ENCODE measurements around the gene THRSP.
A peak's percentile ranks its signal among the peaks of the same experiment; 100 is the strongest.
"Not testable (repeated sequence)": the region's sequence is repeated elsewhere in the genome, so short reads cannot be mapped to it uniquely, and the experiment has no call there.

Gene THRSP

DNA sequence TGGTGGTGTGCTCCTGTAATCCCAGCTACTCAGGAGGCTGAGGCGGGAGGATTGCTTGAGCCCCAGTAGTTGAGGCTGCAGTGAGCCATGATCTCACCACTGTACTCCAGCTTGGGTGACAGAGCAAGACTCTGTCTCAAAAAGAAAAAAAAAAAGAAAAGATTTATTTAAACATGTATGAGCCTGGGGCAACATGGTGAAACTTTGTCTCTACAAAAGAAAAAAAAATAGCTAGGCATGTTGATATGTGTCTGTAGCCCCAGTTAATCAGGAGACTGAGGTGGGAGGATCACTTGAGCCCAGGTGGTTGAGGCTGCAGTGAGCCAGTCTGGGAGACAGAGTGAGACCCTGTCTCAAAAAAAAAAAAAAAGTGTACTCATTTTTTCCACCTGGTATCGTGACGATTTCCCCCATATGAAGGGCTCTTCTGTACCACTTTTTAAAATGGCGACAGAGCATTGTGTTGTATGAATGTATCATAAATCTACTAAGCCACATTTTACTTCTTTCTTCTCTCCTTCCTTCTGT lies 24.2 kb upstream of the THRSP start:
- DNase-seq, result no peak

DNA sequence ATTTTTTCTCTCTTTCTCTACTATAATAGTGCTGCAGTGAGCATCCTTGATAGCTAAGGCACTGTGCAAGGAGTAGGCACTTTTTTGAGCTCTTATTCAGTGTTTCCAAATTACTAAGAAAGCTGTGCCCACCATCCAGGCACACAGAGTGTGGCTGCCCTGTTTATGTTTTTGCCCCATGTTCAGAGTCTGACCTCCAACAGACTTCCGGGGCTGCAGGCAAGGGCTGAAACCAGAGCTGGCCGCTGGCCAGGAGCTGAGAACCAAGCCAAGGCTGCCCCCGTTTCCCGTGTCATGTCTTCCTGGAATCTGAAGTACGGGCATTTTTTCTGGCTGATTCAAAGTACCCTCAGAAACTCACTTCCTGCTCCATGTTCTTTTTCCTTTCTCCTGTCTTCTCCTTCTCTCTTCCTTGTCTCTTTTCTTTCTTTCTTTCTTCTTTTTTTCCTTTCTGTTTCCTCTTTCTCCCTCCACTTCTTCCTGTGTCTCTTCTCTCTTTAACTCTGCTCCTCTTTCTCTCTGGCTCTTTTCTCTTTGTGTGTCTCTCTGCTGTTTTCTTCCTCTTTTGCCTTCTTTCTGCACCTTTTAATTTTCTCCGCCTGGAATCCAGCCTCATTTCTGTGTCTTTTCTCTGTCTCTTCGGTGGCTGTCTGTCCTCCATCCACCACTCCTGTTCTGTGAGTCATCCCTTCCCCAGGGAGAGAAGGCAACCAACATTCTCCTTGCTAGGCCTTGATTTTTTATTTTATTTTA lies 23.6 kb upstream of the THRSP start:
- no peak for DNase-seq

- DNase-seq, result no peak
Observed at GRCh38 chr11:78040691-78041379, 22.8 kb upstream of the THRSP start.

DNA sequence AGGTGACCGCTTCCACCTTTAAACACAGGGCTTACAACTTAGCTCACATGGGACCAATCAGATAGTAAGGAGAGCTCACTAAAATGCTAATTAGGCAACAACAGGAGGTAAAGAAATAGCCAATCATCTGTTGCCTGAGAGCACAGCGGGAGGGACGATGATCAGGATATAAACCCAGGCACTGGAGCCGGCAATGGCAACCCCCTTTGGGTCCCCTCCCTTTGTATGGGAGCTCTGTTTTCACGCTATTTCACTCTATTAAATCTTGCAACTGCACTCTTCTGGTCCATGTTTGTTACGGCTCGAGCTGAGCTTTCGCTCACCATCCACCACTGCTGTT lies 22.3 kb upstream of the THRSP start:
- DNase-seq, result not testable (repeated sequence)

DNA sequence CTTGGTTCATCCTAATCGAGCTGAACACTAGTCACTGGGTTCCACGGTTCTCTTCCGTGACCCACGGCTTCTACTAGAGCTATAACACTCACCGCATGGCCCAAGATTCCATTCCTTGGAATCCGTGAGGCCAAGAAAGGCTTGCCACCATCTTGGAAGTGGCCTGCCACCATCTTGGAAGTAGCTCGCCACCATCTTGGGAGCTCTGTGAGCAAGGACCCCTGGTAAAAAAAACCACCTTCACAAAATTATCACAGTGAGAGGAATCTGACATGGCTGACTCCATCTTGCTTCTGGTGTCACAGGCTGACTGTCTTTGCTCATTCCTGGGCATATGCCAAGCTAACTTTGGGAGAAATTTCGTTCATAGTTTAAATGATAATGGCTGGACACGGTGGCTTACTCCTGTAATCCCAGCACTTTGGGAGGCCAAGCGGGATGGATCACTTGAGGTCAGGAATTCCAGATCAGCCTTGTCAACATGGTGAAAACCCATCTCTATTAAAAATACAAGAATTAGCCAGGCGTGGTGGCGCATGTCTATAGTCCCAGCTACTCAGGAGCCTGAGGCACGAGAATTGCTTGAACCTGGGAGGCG lies 21.7 kb upstream of the THRSP start:
- DNase-seq, result no peak

DNA sequence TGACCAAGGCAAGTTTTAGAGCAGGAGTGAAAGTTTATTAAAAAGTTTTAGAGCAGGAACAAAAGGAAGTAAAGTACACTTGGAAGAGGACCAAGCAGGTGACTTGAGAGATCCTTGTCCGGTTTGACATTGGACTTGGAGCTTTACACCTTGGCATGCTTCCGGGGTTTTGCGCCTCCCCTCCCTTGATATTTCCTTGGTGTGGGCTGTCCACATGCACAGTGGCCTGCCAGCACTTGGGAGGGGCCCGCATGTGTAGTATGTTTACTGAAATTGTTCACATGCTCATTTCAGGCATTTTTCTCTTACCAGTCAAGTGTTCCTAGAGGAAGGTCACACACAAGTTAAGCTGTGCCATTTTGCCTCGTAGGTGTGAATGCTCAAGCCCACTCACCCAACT lies 19.0 kb upstream of the THRSP start:
- DNase-seq, result no peak

DNA sequence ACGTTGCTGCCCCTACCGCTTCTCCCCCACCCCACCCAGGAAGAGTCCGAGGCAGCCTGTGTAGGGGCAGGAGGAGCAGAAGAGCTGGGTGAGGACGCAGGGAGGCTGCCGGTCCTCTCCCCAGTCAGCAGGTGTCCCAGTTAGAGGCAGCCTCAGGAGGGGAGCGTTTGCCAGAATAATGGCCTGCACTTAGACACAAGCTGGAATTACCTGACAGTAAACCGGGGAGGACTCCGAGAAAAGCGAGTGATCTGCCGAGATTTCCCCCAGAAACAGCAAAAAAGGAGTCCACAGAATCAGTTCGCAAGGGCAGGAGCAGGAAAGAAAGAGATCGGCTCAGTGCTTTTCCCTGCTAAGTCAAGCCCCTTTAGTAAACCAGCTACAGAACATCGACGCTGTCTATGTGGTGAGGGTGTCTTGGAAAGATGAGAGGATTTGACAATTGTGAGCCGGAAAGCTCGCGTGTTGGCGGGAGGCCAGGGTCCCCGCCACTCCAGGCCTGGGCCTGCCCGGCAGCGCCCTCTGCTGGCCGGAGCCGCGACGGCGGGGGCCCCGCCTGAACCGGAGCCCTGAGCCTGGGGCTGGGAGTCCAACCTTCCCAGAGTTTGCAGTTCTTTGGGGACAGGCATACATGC lies 17.7 kb upstream of the THRSP start:
- peak; percentile 64 to 66 for DNase-seq

DNA sequence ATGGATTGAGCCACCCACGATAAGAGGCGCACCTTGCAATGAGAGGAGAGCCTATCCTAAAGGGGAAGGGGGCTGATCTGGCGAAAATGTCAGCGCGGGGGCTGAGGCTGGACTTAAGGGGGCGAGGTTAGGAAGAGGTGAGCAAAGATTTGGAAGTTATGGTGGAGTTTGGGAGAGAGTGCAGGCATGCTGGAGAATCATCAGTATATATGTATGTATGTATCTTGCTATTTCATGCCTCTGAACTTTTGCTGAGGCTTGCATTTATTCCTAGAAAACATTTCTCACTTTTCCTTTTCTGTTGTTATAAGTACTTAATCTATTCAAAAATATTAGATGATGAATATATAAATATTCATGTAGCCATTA lies 17.2 kb upstream of the THRSP start:
- no peak for DNase-seq

- no peak for DNase-seq
Observed at GRCh38 chr11:78048561-78048960, 15.1 kb upstream of the THRSP start.

DNA sequence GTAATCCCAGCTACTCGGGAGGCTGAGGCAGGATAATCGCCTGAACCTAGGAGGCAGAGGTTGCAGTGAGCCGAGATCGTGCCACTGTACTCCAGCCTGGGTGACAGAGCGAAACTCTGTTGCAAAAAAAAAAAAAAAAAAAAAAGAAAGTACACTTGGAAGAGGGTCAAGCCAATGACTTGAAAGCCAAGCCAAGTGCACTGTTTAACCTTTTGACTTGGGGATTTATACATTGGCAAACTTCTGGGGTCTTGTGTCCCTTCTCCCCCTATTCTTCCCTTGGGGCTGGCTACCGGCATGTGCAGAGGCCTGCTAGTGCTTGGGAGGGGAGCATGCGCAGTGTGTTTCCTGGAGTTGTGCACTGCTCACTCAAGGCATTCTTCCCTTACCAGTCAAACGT lies 14.3 kb upstream of the THRSP start:
- no peak for DNase-seq

- DNase-seq, result no peak
Observed at GRCh38 chr11:78050964-78051831, 12.5 kb upstream of the THRSP start.

- no peak for DNase-seq
Observed at GRCh38 chr11:78054971-78055370, 8.7 kb upstream of the THRSP start.

GRCh38 chr11:78056093-78056492 lies 7.6 kb upstream of the THRSP start:
- DNase-seq, result no peak

GRCh38 chr11:78057462-78058055 lies 6.1 kb upstream of the THRSP start:
- DNase-seq, result no peak

GRCh38 chr11:78059749-78060328 lies 3.8 kb upstream of the THRSP start:
- not testable (repeated sequence) for DNase-seq

- DNase-seq, result no peak
Observed at GRCh38 chr11:78060533-78060932, 3.1 kb upstream of the THRSP start.

GRCh38 chr11:78061088-78061920 lies 2.4 kb upstream of the THRSP start:
- no peak for DNase-seq

- no peak for DNase-seq
Observed at GRCh38 chr11:78061921-78062311, 1.7 kb upstream of the THRSP start.

DNA sequence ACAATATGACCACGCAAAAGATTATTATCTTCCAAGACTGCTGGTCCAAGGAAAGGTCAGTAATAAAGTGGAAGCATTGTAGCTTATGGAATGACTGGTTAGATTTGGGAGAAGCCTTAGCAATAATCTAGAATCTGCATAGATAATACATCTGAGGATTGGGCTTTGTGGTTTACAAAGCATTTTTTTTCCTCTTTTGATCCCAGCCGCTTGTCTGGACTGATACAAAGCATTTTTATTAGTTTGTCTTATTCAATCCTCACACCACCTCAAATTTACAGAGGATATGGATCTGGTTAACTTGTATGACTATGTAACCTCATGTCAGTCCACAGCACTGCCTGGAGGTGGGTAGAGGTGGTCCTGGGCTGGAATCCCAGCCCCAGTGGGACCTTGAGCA lies 990 bp upstream of the THRSP start:
- DNase-seq, result no peak

DNA sequence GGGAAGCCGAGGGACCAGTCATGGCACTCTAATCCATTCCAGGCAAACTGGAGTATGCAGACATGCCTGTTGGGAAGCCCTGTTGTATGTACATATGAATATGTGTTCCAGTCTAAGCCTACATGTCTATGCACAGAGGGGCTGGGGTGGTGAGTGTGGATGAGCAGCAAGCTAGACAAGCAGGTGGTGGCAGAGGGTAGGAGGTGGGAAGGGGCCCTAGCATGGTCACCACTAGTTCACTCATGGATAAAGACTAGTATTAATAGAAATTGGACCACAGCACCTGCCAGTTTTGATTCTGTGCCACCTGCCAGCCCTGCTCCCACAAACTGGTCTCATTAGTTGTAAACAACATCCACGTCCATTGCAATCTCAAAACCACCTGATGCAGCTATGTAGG lies 1.5 kb downstream of the THRSP start:
- DNase-seq, result no peak

DNA sequence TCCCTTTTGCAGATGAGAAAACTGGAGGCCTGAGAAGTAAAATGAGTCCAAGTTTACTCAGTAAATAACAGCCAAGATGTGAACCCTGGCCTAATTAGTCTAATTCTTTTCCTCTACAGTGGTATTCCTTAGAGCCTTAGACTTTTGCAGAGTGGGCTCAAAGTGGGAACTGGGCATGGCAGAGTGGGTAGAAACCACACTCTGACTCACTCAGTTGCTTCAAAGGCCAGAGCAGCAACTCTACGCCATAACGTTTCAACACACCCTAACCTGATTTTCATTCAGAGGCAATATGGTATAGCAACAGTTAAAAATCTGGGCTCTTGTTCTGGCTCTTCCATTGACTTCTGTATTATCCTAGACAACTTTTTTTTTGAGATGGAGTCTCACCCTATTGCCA lies 2.8 kb downstream of the THRSP start:
- no peak for DNase-seq
